Measurements from ENCODE around the gene CERS6. TPM values are rescaled to one million over a fixed set of nuclear protein-coding genes. Genes with fewer than 3 reads are reported as not detected.

CERS6 gene
- polyA plus RNA-seq, 3 donors = 7.6 to 17.7 (median 15.6) TPM

- Histone ChIP-seq H3K4me3 (replicated peaks in 1 of 3; ENCODE audit: low read depth in 2 of 3, low read length in 3 of 3) (no peak overlapping the region), H3K9ac (ENCODE audit: insufficient read depth, low read length, poor library complexity, severe bottlenecking) (no peak overlapping the region), H3K27ac (ENCODE audit: low read depth in 1 of 2, low read length in 2 of 2) (no peak overlapping the region), H3K27me3 (ENCODE audit: control insufficient read depth in 2 of 2, insufficient read depth in 2 of 2, low read length in 2 of 2) (no peaks in the 10 kb centered on the region), H3K36me3 (replicated peaks in 1 of 2; ENCODE audit: control insufficient read depth in 1 of 2, insufficient read depth in 2 of 2, low read length in 2 of 2) (peaks cover 0 to 9% of the 10 kb centered on the region in 2 donors), H3K4me2 (replicated peaks; ENCODE audit: extremely low read depth, low read length, poor library complexity, severe bottlenecking) (no peak overlapping the region), H4K20me1 (ENCODE audit: insufficient read depth, low read length) (peaks cover 6% of the 10 kb centered on the region), H3K9me3 (replicated peaks in 1 of 2; ENCODE audit: control insufficient read depth in 1 of 2, insufficient read depth in 1 of 2, low read length in 2 of 2) (no peaks in the 10 kb centered on the region), H2AFZ (ENCODE audit: insufficient read depth, low read depth, low read length, poor library complexity, severe bottlenecking) (no peak overlapping the region), H3K4me1 (ENCODE audit: control insufficient read depth in 1 of 2, insufficient read depth in 2 of 2, low read length in 2 of 2) (no peaks in the 10 kb centered on the region), H3K79me2 (ENCODE audit: insufficient read depth, low read length) (no peaks in the 10 kb centered on the region)
- Mint-ChIP-seq H3K4me1 (peaks cover under 1% of the 10 kb centered on the region), H3K27ac (no peak overlapping the region), H3K4me3 (no peak overlapping the region), H3K36me3 (peaks cover 9 to 15% of the 10 kb centered on the region in 2 donors), H3K9me3 (no peaks in the 10 kb centered on the region), H3K27me3 (ENCODE audit: low read depth in 3 of 3) (no peaks in the 10 kb centered on the region)
- intact Hi-C loops (cut with micrococcal nuclease) = no loop called here
- TF ChIP-seq CTCF (IDR thresholded peaks at IDR 0.05) = no peak
- WGBS (ENCODE audit: insufficient coverage) = no CpG with 5 or more reads among the region's 2 CpGs
- no peak for DNase-seq
These were observed 250.7 kb downstream of the CERS6 start for GRCh38 chr2:168706806-168707205.

GRCh38 chr2:168708080-168708479 lies 252.0 kb downstream of the CERS6 start:
- H3K4me2 ChIP-seq (replicated peaks; ENCODE audit: extremely low read depth, low read length, poor library complexity, severe bottlenecking) = no peak overlapping the region
- H4K20me1 ChIP-seq (ENCODE audit: insufficient read depth, low read length) = peaks cover 6% of the 10 kb centered on the region
- no peaks in the 10 kb centered on the region for H3K4me1 ChIP-seq (ENCODE audit: control insufficient read depth in 1 of 2, insufficient read depth in 2 of 2, low read length in 2 of 2)
- H3K27me3 ChIP-seq (ENCODE audit: control insufficient read depth in 2 of 2, insufficient read depth in 2 of 2, low read length in 2 of 2) = no peaks in the 10 kb centered on the region
- no peak overlapping the region for H3K9ac ChIP-seq (ENCODE audit: insufficient read depth, low read length, poor library complexity, severe bottlenecking)
- no peaks in the 10 kb centered on the region for H3K9me3 Mint-ChIP-seq
- no peak for TF ChIP-seq CTCF (IDR thresholded peaks at IDR 0.05)
- H3K27me3 Mint-ChIP-seq (ENCODE audit: low read depth in 3 of 3) = no peaks in the 10 kb centered on the region
- H3K9me3 ChIP-seq (replicated peaks in 1 of 2; ENCODE audit: control insufficient read depth in 1 of 2, insufficient read depth in 1 of 2, low read length in 2 of 2) = no peaks in the 10 kb centered on the region
- H3K36me3 ChIP-seq (replicated peaks in 1 of 2; ENCODE audit: control insufficient read depth in 1 of 2, insufficient read depth in 2 of 2, low read length in 2 of 2) = peaks cover 0 to 9% of the 10 kb centered on the region in 2 donors
- no peak overlapping the region for H3K27ac ChIP-seq (ENCODE audit: low read depth in 1 of 2, low read length in 2 of 2)
- intact Hi-C loops (cut with micrococcal nuclease) = no loop called here
- no peaks in the 10 kb centered on the region for H3K79me2 ChIP-seq (ENCODE audit: insufficient read depth, low read length)
- no peak overlapping the region for H3K27ac Mint-ChIP-seq
- DNase-seq = no peak
- no CpG with 5 or more reads among the region's 1 CpG for WGBS (ENCODE audit: insufficient coverage)
- H3K4me3 ChIP-seq (replicated peaks in 1 of 3; ENCODE audit: low read depth in 2 of 3, low read length in 3 of 3) = no peak overlapping the region
- peaks cover 2% of the 10 kb centered on the region for H3K4me1 Mint-ChIP-seq
- H2AFZ ChIP-seq (ENCODE audit: insufficient read depth, low read depth, low read length, poor library complexity, severe bottlenecking) = no peak overlapping the region
- no peak overlapping the region for H3K4me3 Mint-ChIP-seq
- H3K36me3 Mint-ChIP-seq = peaks cover 12 to 14% of the 10 kb centered on the region in 2 donors
